Measurements from ENCODE around the gene CAPZA1. TPM values are rescaled to one million over a fixed set of nuclear protein-coding genes. Genes with fewer than 3 reads are reported as not detected.
A peak's percentile ranks its signal among the peaks of the same experiment; 100 is the strongest.

CAPZA1 gene
- total RNA-seq (100 to 1,000 TPM in 4 of 9 donors, 10 to 100 TPM in 5; 65.2 to 178 (median 96.5) TPM), polyA plus RNA-seq (100 to 1,000 TPM in 1 of 3 donors, 10 to 100 TPM in 2; 60.1 to 120 (median 64.0) TPM)
- long read RNA-seq, donor 1, transcript CAPZA1-201 (10 exons, 3,020 nt): major isoform, 46 of 179 reads
- long read RNA-seq, donor 1, partial matches to known transcripts: 131 of 179 reads
- long read RNA-seq, donor 1, other reads (novel, unspliced or antisense): 0 of 179 reads
- long read RNA-seq, donor 2, transcript CAPZA1-201 (10 exons, 3,020 nt): major isoform, 42 of 72 reads
- long read RNA-seq, donor 2, partial matches to known transcripts: 30 of 72 reads
- long read RNA-seq, donor 2, other reads (novel, unspliced or antisense): 0 of 72 reads
- long read RNA-seq, donor 3, transcript CAPZA1-201 (10 exons, 3,020 nt): major isoform, 36 of 50 reads
- long read RNA-seq, donor 3, partial matches to known transcripts: 13 of 50 reads
- long read RNA-seq, donor 3, other reads (novel, unspliced or antisense): 0 of 50 reads
- long read RNA-seq, donor 4, transcript CAPZA1-201 (10 exons, 3,020 nt): major isoform, 17 of 56 reads
- long read RNA-seq, donor 4, partial matches to known transcripts: 0 of 56 reads
- long read RNA-seq, donor 4, other reads (novel, unspliced or antisense): 38 of 56 reads
- long read RNA-seq, donor 5, transcript CAPZA1-201 (10 exons, 3,020 nt): major isoform, 73 of 76 reads
- long read RNA-seq, donor 5, partial matches to known transcripts: 1 of 76 reads
- long read RNA-seq, donor 5, other reads (novel, unspliced or antisense): 2 of 76 reads
- long read RNA-seq, donor 6, transcript CAPZA1-201 (10 exons, 3,020 nt): major isoform, 31 of 52 reads
- long read RNA-seq, donor 6, partial matches to known transcripts: 3 of 52 reads
- long read RNA-seq, donor 6, other reads (novel, unspliced or antisense): 17 of 52 reads
- long read RNA-seq, donor 7, transcript CAPZA1-201 (10 exons, 3,020 nt): major isoform, 15 of 16 reads
- long read RNA-seq, donor 7, partial matches to known transcripts: 0 of 16 reads
- long read RNA-seq, donor 7, other reads (novel, unspliced or antisense): 0 of 16 reads
- long read RNA-seq, donor 8, transcript CAPZA1-201 (10 exons, 3,020 nt): major isoform, 56 of 59 reads
- long read RNA-seq, donor 8, partial matches to known transcripts: 0 of 59 reads
- long read RNA-seq, donor 8, other reads (novel, unspliced or antisense): 0 of 59 reads
- long read RNA-seq, donor 9, transcript CAPZA1-201 (10 exons, 3,020 nt): major isoform, 25 of 26 reads
- long read RNA-seq, donor 9, partial matches to known transcripts: 0 of 26 reads
- long read RNA-seq, donor 9, other reads (novel, unspliced or antisense): 0 of 26 reads
- long read RNA-seq, donor 10, transcript CAPZA1-201 (10 exons, 3,020 nt): major isoform, 24 of 25 reads
- long read RNA-seq, donor 10, partial matches to known transcripts: 0 of 25 reads
- long read RNA-seq, donor 10, other reads (novel, unspliced or antisense): 0 of 25 reads

DNA sequence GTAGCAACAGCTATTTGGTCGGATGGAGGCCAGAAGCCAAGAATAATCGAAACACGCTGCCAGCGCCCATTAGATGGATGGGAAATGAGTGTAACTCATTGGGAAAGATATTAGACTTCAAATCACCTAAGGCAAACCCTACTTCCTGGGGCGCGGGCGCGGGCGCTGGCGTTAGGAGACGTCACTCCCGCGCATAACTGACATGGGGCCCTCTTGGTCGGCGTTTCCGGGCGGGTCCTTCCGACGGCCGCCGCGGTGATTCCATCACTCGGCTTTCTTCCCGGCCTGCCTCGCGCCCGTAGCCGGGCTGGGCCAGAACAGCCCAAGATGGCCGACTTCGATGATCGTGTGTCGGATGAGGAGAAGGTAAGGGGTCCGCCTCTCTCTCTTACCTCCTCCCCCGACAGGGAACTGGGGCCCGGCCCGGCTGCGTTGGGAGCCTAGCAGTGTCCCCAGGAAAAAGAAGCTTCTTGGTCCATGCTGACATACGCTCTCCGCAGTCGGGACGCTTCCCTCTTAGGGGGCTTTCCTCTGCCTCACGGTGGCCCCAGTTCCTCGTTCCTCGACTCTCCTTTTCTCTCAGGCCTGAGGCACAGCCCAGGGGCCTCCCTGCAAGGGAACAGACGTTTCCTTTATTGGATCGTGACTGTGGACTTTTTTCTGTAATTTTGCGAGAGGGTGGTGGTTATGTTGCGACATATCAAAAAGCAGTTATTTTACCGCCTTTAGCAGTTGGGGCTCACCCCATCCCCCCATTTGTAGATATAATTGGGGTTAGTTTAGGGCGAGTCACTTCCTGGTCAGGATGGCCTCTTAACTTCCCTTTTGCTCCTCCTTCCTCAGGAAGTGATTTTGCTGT, at the start of gene CAPZA1:
Gene CAPZA1, plus strand, starts transcription at position 315 of the 859 bp plus-strand sequence. Its CDS starts 13 bp downstream, at position 328.
- intact Hi-C loops (cut with DNase I): loop anchor here (5.0 to 10.0 kb wide), 5 partner anchors 88 to 225 kb away; partner anchors contain the start of genes CTTNBP2NL (in 1 of the 2), RHOC (in 1 of the 2) and WNT2B (in 1 of the 2)
- Histone ChIP-seq H3K27me3 (no peaks in the 10 kb centered on the region), H3K36me3 (replicated peaks in 1 of 2) (peaks cover 0 to 6% of the 10 kb centered on the region in 2 donors), H3K9me3 (replicated peaks in 1 of 3) (no peaks in the 10 kb centered on the region), H3K27ac (peak within 1 kb of the TSS; percentile 95 to 99 (median 96)), H3K4me1 (replicated peaks in 1 of 2) (peaks cover 17 to 51% of the 10 kb centered on the region in 2 donors), H3K4me3 (peak within 1 kb of the TSS; percentile 69 to 93 (median 88))
- DNase-seq: peak; percentile 89 to 96 (median 92)
- TF ChIP-seq, protein P1, sequence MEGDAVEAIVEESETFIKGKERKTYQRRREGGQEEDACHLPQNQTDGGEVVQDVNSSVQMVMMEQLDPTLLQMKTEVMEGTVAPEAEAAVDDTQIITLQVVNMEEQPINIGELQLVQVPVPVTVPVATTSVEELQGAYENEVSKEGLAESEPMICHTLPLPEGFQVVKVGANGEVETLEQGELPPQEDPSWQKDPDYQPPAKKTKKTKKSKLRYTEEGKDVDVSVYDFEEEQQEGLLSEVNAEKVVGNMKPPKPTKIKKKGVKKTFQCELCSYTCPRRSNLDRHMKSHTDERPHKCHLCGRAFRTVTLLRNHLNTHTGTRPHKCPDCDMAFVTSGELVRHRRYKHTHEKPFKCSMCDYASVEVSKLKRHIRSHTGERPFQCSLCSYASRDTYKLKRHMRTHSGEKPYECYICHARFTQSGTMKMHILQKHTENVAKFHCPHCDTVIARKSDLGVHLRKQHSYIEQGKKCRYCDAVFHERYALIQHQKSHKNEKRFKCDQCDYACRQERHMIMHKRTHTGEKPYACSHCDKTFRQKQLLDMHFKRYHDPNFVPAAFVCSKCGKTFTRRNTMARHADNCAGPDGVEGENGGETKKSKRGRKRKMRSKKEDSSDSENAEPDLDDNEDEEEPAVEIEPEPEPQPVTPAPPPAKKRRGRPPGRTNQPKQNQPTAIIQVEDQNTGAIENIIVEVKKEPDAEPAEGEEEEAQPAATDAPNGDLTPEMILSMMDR (IDR thresholded peaks at IDR 0.05): no peak
- TF ChIP-seq POLR2A (IDR thresholded peaks at IDR 0.05): peak; percentile 71 to 81
- 0 to 1% (median 0%) methylated on average over 17 to 50 of the region's 50 CpGs for WGBS, 4 donors

DNA sequence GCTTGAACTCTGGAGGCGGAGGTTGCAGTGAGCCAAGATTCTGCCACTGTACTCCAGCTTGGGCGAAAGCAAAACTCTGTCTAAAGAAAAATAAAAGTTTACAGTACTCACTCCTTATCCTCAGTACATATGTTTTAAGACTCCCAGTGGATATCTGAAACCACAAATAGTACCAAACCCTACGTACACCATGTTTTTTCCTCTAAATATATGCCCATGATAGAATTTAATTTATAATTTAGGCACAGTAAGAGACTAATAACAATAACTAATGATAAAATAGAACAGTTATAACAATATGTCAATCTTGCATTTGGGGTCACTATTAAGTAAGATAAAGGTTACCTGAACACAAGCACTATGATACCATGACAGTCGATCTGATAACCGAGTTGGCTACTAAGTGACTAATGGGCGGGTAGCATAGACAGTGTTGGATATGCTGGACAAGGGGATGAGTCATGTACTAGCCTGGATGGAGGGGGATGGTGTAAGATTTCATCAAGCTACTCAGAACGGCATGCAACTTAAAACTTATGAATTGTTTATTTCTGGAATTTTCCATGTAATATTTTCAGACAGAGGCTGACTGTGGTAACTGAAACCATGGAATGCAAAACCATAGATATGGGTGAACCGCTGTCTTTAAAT, 44.4 kb upstream of the CAPZA1 start:
- no peak overlapping the region for H3K27ac ChIP-seq
- H3K27me3 ChIP-seq: no peaks in the 10 kb centered on the region
- intact Hi-C loops (cut with DNase I): no loop called here
- 67 to 84% (median 77%) methylated on average over 8 of the region's 8 CpGs for WGBS, 4 donors
- peak in 6 of 7 donors; percentile 19 to 55 (median 43) for DNase-seq
- H3K4me1 ChIP-seq (replicated peaks in 1 of 2): no peaks in the 10 kb centered on the region
- peaks cover 0 to 19% of the 10 kb centered on the region in 2 donors for H3K36me3 ChIP-seq (replicated peaks in 1 of 2)
- no peaks in the 10 kb centered on the region for H3K9me3 ChIP-seq (replicated peaks in 1 of 3)
- H3K4me3 ChIP-seq: no peak overlapping the region
- TF ChIP-seq, protein P1 (IDR thresholded peaks at IDR 0.05): no peak
- no peak for TF ChIP-seq POLR2A (IDR thresholded peaks at IDR 0.05)

DNA sequence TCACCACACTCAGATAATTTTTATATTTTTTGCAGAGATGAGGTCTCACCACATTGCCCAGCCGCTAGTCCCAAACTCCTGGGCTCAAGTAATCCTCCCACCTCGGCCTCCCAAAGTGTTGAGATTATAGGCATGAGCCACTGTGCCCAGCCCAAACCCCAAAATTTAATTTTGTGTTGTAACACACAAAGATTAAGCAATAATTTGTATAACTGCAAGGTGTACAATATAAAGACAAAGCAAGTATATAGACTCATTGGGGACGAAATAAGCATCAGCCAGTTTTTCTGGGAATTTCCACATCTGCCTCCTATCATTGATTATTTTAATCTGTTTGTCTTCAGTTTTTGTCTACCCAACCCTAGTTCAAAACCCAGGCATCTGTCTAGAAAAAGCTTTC, 43.4 kb upstream of the CAPZA1 start:
- Histone ChIP-seq H3K9me3 (replicated peaks in 1 of 3) (no peaks in the 10 kb centered on the region), H3K4me1 (replicated peaks in 1 of 2) (no peaks in the 10 kb centered on the region), H3K27me3 (no peaks in the 10 kb centered on the region), H3K36me3 (replicated peaks in 1 of 2) (peaks cover 0 to 19% of the 10 kb centered on the region in 2 donors), H3K27ac (no peak overlapping the region), H3K4me3 (no peak overlapping the region)
- TF ChIP-seq POLR2A (IDR thresholded peaks at IDR 0.05): no peak
- TF ChIP-seq, protein P1 (IDR thresholded peaks at IDR 0.05): no peak
- intact Hi-C loops (cut with DNase I): no loop called here
- 90 to 97% (median 93%) methylated on average over 3 of the region's 3 CpGs for WGBS, 4 donors
- no peak for DNase-seq

Data from adrenal gland (tissue), 19 donors.